Stromal cell of bone marrow (primary cell): ENCODE results near the gene NT5DC2.
A peak's percentile ranks its signal among the peaks of the same experiment; 100 is the strongest.

Experiments
- DNase-seq: peaks from one replicate; pipeline ENCODE4 v3.0.0-alpha.2; 2012; ENCODE audit warnings: low read depth

The NT5DC2 gene

GRCh38 chr3:52533623-52534280 lies at the start of gene NT5DC2:
TSS of gene NT5DC2 (minus strand) at chr3:52533857. CDS start at chr3:52533737, 120 bp downstream.
- DNase-seq: peak; percentile 54

- DNase-seq: no peak
These were observed 40.7 kb upstream of the NT5DC2 start for GRCh38 chr3:52574056-52574965.

- DNase-seq: no peak
These were observed 38.6 kb upstream of the NT5DC2 start for GRCh38 chr3:52572221-52572620.

GRCh38 chr3:52570076-52570475 lies 36.4 kb upstream of the NT5DC2 start:
- no peak for DNase-seq

- DNase-seq: no peak
These were observed 34.4 kb upstream of the NT5DC2 start for GRCh38 chr3:52568069-52568468.

- no peak for DNase-seq
These were observed 30.3 kb upstream of the NT5DC2 start for GRCh38 chr3:52563984-52564383.

- no peak for DNase-seq
These were observed 27.5 kb upstream of the NT5DC2 start for GRCh38 chr3:52561028-52561747.

GRCh38 chr3:52558436-52558835 lies 24.8 kb upstream of the NT5DC2 start:
- DNase-seq: no peak

- DNase-seq: no peak
These were observed 23.6 kb upstream of the NT5DC2 start for GRCh38 chr3:52557011-52557960.

GRCh38 chr3:52555056-52555455 lies 21.4 kb upstream of the NT5DC2 start:
- no peak for DNase-seq

- no peak for DNase-seq
These were observed 20.5 kb upstream of the NT5DC2 start for GRCh38 chr3:52554026-52554755.

GRCh38 chr3:52552089-52552488 lies 18.4 kb upstream of the NT5DC2 start:
- DNase-seq: no peak

GRCh38 chr3:52551118-52551517 lies 17.5 kb upstream of the NT5DC2 start:
- no peak for DNase-seq

GRCh38 chr3:52547143-52547542 lies 13.5 kb upstream of the NT5DC2 start:
- DNase-seq: no peak

GRCh38 chr3:52546111-52546901 lies 12.6 kb upstream of the NT5DC2 start:
- no peak for DNase-seq

GRCh38 chr3:52544937-52545336 lies 11.3 kb upstream of the NT5DC2 start:
- DNase-seq: no peak

GRCh38 chr3:52541050-52541449 lies 7.4 kb upstream of the NT5DC2 start:
- DNase-seq: no peak

- no peak for DNase-seq
These were observed 5.5 kb upstream of the NT5DC2 start for GRCh38 chr3:52539010-52539653.

- DNase-seq: no peak
These were observed 4.2 kb upstream of the NT5DC2 start for GRCh38 chr3:52537726-52538421.
